OCI-LY1 (cell line): ENCODE results near the gene TREML4.

ENCODE experiments used
- H2AFZ ChIP-seq: fragments of 200-600 bp; sonication (generic), shearing (Covaris generic); 2 replicates; pipeline ENCODE4 v1.6.0; 2014; ENCODE audit warnings: antibody characterized with exemption, mild to moderate bottlenecking, low read length
- H3F3A ChIP-seq: fragments of 200-600 bp; sonication (generic), shearing (Covaris generic); 2 replicates; pipeline ENCODE4 v1.6.0; 2014; ENCODE audit warnings: mild to moderate bottlenecking, antibody characterized with exemption, low read length, moderate library complexity; ENCODE audit not compliant: insufficient read depth
- H3K27ac ChIP-seq: fragments of 200-600 bp; sonication (generic); 2 replicates; pipeline ENCODE4 v1.5.1; 2014; ENCODE audit warnings: low read length, mixed run types, mild to moderate bottlenecking, low read depth; ENCODE audit not compliant: poor library complexity, severe bottlenecking
- H3K27me3 ChIP-seq: fragments of 200-600 bp; sonication (generic); 2 replicates; pipeline ENCODE4 v1.6.0; 2014; ENCODE audit warnings: antibody characterized with exemption, mild to moderate bottlenecking, low read length, moderate library complexity; ENCODE audit not compliant: insufficient read depth
- H3K36me3 ChIP-seq: fragments of 200-600 bp; sonication (generic); 2 replicates; pipeline ENCODE4 v1.6.1; 2014; ENCODE audit warnings: mild to moderate bottlenecking, antibody characterized with exemption, low read length, moderate library complexity, mixed read lengths; ENCODE audit not compliant: insufficient read depth
- H3K4me1 ChIP-seq: fragments of 200-600 bp; sonication (generic); 2 replicates; pipeline ENCODE4 v1.5.1; 2014; ENCODE audit warnings: mild to moderate bottlenecking, low read length, moderate library complexity; ENCODE audit not compliant: insufficient read depth, severe bottlenecking
- H3K4me2 ChIP-seq: fragments of 200-600 bp; sonication (generic), shearing (Covaris generic); 2 replicates; pipeline ENCODE4 v1.6.1; 2014; ENCODE audit warnings: low read length
- H3K4me3 ChIP-seq: fragments of 200-600 bp; sonication (generic); 2 replicates; pipeline ENCODE4 v1.5.1; 2014; ENCODE audit warnings: low read length, low read depth, mild to moderate bottlenecking, mixed read lengths; ENCODE audit not compliant: poor library complexity, severe bottlenecking
- H3K79me2 ChIP-seq: fragments of 200-600 bp; shearing (Covaris generic); 2 replicates; pipeline ENCODE4 v1.6.1; 2016; ENCODE audit warnings: mixed run types, low read length, mixed read lengths; ENCODE audit not compliant: insufficient read depth
- H3K9ac ChIP-seq: fragments of 200-600 bp; sonication (generic), shearing (Covaris generic); 2 replicates; pipeline ENCODE4 v1.6.1; 2014; ENCODE audit warnings: mild to moderate bottlenecking, low read length, mixed read lengths
- H3K9me2 ChIP-seq: fragments of 200-600 bp; sonication (generic), shearing (Covaris generic); 2 replicates; pipeline ENCODE4 v1.6.1; 2014; ENCODE audit warnings: low read depth, mild to moderate bottlenecking, low read length, mixed read lengths
- H3K9me3 ChIP-seq: fragments of 200-600 bp; shearing (Covaris generic); 2 replicates; pipeline ENCODE4 v1.6.1; 2014; ENCODE audit warnings: low read length, mixed read lengths
- H4K20me1 ChIP-seq: fragments of 200-600 bp; sonication (generic), shearing (Covaris generic); 2 replicates; pipeline ENCODE4 v1.6.0; 2016; ENCODE audit warnings: mild to moderate bottlenecking, low read length; ENCODE audit not compliant: insufficient read depth
- EZH2 ChIP-seq: fragments of 200-600 bp; sonication (generic), shearing (Covaris generic); IDR thresholded peaks from 2 replicates; pipeline ENCODE4 v1.8.0; 2017; ENCODE audit warnings: borderline replicate concordance, mixed run types, mild to moderate bottlenecking, antibody characterized with exemption, low read length, moderate library complexity, mixed read lengths
- TF ChIP-seq, protein P1 (sequence below): fragments of 200-600 bp; sonication (generic), shearing (Covaris generic); IDR thresholded peaks from 2 replicates; pipeline ENCODE4 v1.5.1; 2017; ENCODE audit warnings: mild to moderate bottlenecking, antibody characterized with exemption, low read length, moderate library complexity, mixed read lengths

The TREML4 gene

DNA sequence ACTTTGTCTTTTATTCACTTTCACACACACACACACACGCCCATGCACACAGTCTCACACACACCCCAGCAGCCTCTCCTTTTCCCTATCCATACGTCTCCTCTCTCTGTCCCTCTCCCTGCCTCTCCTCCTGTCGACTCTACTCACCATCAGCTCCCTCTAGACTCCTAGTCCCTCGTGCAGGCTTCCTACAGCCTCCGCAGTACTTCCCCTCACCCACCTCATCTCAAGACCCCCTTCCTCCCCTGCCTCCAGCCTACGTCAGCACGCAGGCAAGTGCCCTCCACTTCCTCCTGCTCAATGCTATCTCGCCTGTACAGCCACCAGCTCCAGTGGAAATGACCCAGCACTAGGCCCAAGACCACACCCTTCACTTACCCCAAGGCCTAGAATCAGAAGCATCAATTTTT is 26.4 kb upstream of the TREML4 start:
- Histone ChIP-seq H3K9ac (no peak overlapping the region; the same call in 1 of the 2 replicates), H2AFZ (no peak overlapping the region), H3K4me3 (peak overlapping the region; percentile 25)

DNA sequence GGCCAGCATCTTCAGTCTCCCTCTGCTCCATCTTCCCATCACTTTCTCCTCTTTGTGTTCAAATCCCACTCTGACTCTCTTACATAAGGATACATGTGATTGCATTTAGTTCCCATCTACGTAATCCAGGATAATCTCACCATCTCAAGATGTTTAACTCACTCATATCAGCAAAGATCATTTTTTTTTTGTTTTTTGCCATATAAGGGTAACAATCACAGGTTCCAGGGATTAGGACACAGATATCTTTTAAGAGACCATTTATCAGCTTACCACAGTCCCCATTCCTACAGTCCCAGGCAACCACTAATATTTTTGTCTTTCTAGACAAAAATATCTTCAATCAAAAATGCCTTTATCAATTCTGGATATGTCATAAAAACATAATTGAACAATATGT is 24.0 kb upstream of the TREML4 start:
- no peak overlapping the region for H2AFZ ChIP-seq
- TF ChIP-seq, protein P1, sequence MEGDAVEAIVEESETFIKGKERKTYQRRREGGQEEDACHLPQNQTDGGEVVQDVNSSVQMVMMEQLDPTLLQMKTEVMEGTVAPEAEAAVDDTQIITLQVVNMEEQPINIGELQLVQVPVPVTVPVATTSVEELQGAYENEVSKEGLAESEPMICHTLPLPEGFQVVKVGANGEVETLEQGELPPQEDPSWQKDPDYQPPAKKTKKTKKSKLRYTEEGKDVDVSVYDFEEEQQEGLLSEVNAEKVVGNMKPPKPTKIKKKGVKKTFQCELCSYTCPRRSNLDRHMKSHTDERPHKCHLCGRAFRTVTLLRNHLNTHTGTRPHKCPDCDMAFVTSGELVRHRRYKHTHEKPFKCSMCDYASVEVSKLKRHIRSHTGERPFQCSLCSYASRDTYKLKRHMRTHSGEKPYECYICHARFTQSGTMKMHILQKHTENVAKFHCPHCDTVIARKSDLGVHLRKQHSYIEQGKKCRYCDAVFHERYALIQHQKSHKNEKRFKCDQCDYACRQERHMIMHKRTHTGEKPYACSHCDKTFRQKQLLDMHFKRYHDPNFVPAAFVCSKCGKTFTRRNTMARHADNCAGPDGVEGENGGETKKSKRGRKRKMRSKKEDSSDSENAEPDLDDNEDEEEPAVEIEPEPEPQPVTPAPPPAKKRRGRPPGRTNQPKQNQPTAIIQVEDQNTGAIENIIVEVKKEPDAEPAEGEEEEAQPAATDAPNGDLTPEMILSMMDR: no peak
- TF ChIP-seq EZH2: no peak

More for the DNA sequence above, 26.4 kb upstream of the TREML4 start:
- Histone ChIP-seq H3K27ac (peak overlapping the region; percentile 73), H4K20me1 (no peaks in the 10 kb centered on the region), H3K9me2 (no peaks in the 10 kb centered on the region), H3K4me1 (peaks cover 27% of the 10 kb centered on the region), H3K36me3 (no peaks in the 10 kb centered on the region), H3F3A (no peaks in the 10 kb centered on the region), H3K79me2 (no peaks in the 10 kb centered on the region), H3K27me3 (no peaks in the 10 kb centered on the region), H3K9me3 (no peaks in the 10 kb centered on the region), H3K4me2 (peak overlapping the region; percentile 48; the same call in 1 of the 2 replicates)
- TF ChIP-seq, protein P1: no peak
- TF ChIP-seq EZH2: no peak

DNA sequence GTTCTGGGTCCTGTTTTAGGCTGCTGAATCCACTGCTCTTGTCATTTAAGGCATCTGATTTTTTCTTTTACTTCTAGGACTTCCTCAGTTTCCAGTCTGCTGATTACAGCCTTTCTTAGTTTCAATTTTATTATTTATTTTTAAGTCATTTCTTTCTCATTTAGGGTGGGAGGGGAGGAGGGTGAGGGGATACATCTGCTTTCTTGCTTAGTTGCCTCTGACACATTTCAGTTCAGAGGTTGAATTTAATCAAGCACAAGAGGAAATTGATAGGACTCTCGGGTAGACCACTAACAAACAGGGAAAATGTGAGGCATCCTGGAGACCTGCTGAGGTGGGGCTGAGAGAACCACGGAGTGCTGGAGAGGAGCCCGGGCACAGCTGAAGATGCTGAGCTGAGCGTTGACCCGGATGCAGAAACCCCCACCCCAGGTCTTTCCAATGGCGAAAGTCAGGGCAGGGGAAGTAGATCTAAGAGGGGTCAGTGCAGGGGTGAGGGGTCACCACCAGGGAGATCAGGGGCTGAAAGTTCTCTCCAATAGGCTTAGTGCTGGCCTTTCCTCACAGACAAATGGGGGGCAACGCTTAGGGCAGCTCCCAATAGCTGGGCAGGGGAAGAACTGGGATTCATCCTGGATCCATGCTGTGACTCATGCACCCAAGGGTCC is 19.6 kb upstream of the TREML4 start:
- TF ChIP-seq, protein P1: no peak
- TF ChIP-seq EZH2: no peak
- no peaks in the 10 kb centered on the region for H3K9me2 ChIP-seq
- no peaks in the 10 kb centered on the region for H3K27me3 ChIP-seq
- no peak overlapping the region for H2AFZ ChIP-seq
- H3K9ac ChIP-seq: no peak overlapping the region
- no peaks in the 10 kb centered on the region for H3K9me3 ChIP-seq
- no peaks in the 10 kb centered on the region for H3F3A ChIP-seq
- no peaks in the 10 kb centered on the region for H3K36me3 ChIP-seq
- H3K4me2 ChIP-seq: no peak overlapping the region
- H4K20me1 ChIP-seq: no peaks in the 10 kb centered on the region
- no peak overlapping the region for H3K27ac ChIP-seq
- no peaks in the 10 kb centered on the region for H3K79me2 ChIP-seq
- H3K4me1 ChIP-seq: no peaks in the 10 kb centered on the region
- H3K4me3 ChIP-seq: no peak overlapping the region

More for the DNA sequence above, 24.0 kb upstream of the TREML4 start:
- H3K4me2 ChIP-seq: no peak overlapping the region
- no peaks in the 10 kb centered on the region for H3F3A ChIP-seq
- H3K27ac ChIP-seq: no peak overlapping the region
- peaks cover 27% of the 10 kb centered on the region for H3K4me1 ChIP-seq
- no peak overlapping the region for H3K9ac ChIP-seq
- no peaks in the 10 kb centered on the region for H3K36me3 ChIP-seq
- H4K20me1 ChIP-seq: no peaks in the 10 kb centered on the region
- H3K9me3 ChIP-seq: no peaks in the 10 kb centered on the region
- H3K9me2 ChIP-seq: no peaks in the 10 kb centered on the region
- H3K79me2 ChIP-seq: no peaks in the 10 kb centered on the region
- no peak overlapping the region for H3K4me3 ChIP-seq
- H3K27me3 ChIP-seq: no peaks in the 10 kb centered on the region
